ENCODE measurements around the gene KDR. TPM values are rescaled to one million over a fixed set of nuclear protein-coding genes. Genes with fewer than 3 reads are reported as not detected.

KDR gene
- polyA plus RNA-seq (2013, experiment 1 of 2): 1.7 TPM
- polyA plus RNA-seq (2013, experiment 2 of 2): 1.5 TPM

- no peaks in the 10 kb centered on the region for H3K79me1 ChIP-seq (replicated peaks; ENCODE audit: low read length, poor library complexity, severe bottlenecking)
- WGBS: under 1% methylated on average over 43 of the region's 57 CpGs
- no peak within 1 kb of the TSS for H3K27ac ChIP-seq (ENCODE audit: low read length, poor library complexity, severe bottlenecking)
- no peak within 1 kb of the TSS for H4K8ac ChIP-seq (ENCODE audit: low read length)
- peaks cover 25 to 39% of the 10 kb centered on the region in 2 experiments for H3K27me3 ChIP-seq (ENCODE audit: control insufficient read depth in 1 of 2, insufficient read depth in 1 of 2, low read length in 2 of 2)
- H3K36me3 ChIP-seq (ENCODE audit: control insufficient read depth in 1 of 2, insufficient read depth in 2 of 2, low read depth in 1 of 2, low read length in 2 of 2): no peaks in the 10 kb centered on the region
- no peak within 1 kb of the TSS for H3K9ac ChIP-seq (ENCODE audit: low read length)
- H3K4me1 ChIP-seq (ENCODE audit: control insufficient read depth, insufficient read depth, low read depth, low read length): peaks cover 12% of the 10 kb centered on the region
- peak within 1 kb of the TSS in 1 of 2 experiments; percentile 21 for H2BK12ac ChIP-seq (ENCODE audit: low read length in 2 of 2)
- H2BK15ac ChIP-seq (ENCODE audit: low read depth, poor library complexity, severe bottlenecking): no peak within 1 kb of the TSS
- H2BK120ac ChIP-seq (ENCODE audit: low read depth, low read length): no peak within 1 kb of the TSS
- H4K91ac ChIP-seq (ENCODE audit: low read length): no peak within 1 kb of the TSS
- H3K23ac ChIP-seq (ENCODE audit: low read length in 2 of 2): no peak within 1 kb of the TSS
- H3K18ac ChIP-seq (ENCODE audit: low read depth in 1 of 2, low read length in 2 of 2): peak within 1 kb of the TSS in 1 of 2 experiments; percentile 28
- H2AK5ac ChIP-seq (ENCODE audit: low read length, severe bottlenecking): no peak within 1 kb of the TSS
- H2BK5ac ChIP-seq (ENCODE audit: low read depth, low read length, poor library complexity, severe bottlenecking): no peak within 1 kb of the TSS
- peak within 1 kb of the TSS in 1 of 2 experiments; percentile 53 for H3K14ac ChIP-seq (ENCODE audit: low read length in 2 of 2)
- H3K4ac ChIP-seq (ENCODE audit: low read depth in 1 of 2, low read length in 2 of 2): no peak within 1 kb of the TSS
- H3K4me3 ChIP-seq (ENCODE audit: insufficient read depth in 1 of 2, low read depth in 1 of 2, low read length in 2 of 2): peak within 1 kb of the TSS; percentile 59 to 75
- DNase-seq: peak; percentile 46
- peak within 1 kb of the TSS; percentile 99 for H3K4me2 ChIP-seq (ENCODE audit: low read length, poor library complexity, severe bottlenecking)
- peak within 1 kb of the TSS; percentile 43 for H2AFZ ChIP-seq (ENCODE audit: low read depth, low read length)
- H3K9me3 ChIP-seq (ENCODE audit: control insufficient read depth, low read length): no peaks in the 10 kb centered on the region
Observed at GRCh38 chr4:55125087-55125721, at the start of gene KDR. TSS of gene KDR (minus strand) at chr4:55125595. CDS start at chr4:55125293, 302 bp downstream.

- H2AK5ac ChIP-seq (ENCODE audit: low read length, severe bottlenecking): no peak overlapping the region
- no peak overlapping the region for H2BK15ac ChIP-seq (ENCODE audit: low read depth, poor library complexity, severe bottlenecking)
- peak overlapping the region; percentile 23 for H3K9ac ChIP-seq (ENCODE audit: low read length)
- peaks cover 9% of the 10 kb centered on the region for H3K4me1 ChIP-seq (ENCODE audit: control insufficient read depth, insufficient read depth, low read depth, low read length)
- H2BK5ac ChIP-seq (ENCODE audit: low read depth, low read length, poor library complexity, severe bottlenecking): no peak overlapping the region
- H3K23ac ChIP-seq (ENCODE audit: low read length in 2 of 2): no peak overlapping the region
- H4K91ac ChIP-seq (ENCODE audit: low read length): no peak overlapping the region
- no peak overlapping the region for H3K27ac ChIP-seq (ENCODE audit: low read length, poor library complexity, severe bottlenecking)
- H4K8ac ChIP-seq (ENCODE audit: low read length): no peak overlapping the region
- H3K4me2 ChIP-seq (ENCODE audit: low read length, poor library complexity, severe bottlenecking): no peak overlapping the region
- no peaks in the 10 kb centered on the region for H3K27me3 ChIP-seq (ENCODE audit: control insufficient read depth in 1 of 2, insufficient read depth in 1 of 2, low read length in 2 of 2)
- no peak overlapping the region for H2BK120ac ChIP-seq (ENCODE audit: low read depth, low read length)
- H2AFZ ChIP-seq (ENCODE audit: low read depth, low read length): no peak overlapping the region
- peak; percentile 73 for DNase-seq
- H3K9me3 ChIP-seq (ENCODE audit: control insufficient read depth, low read length): no peaks in the 10 kb centered on the region
- no peak overlapping the region for H3K14ac ChIP-seq (ENCODE audit: low read length in 2 of 2)
- peak overlapping the region in 1 of 2 experiments; percentile 6 for H3K18ac ChIP-seq (ENCODE audit: low read depth in 1 of 2, low read length in 2 of 2)
- WGBS: no CpG with 5 or more reads among the region's 1 CpG
- H3K4me3 ChIP-seq (ENCODE audit: insufficient read depth in 1 of 2, low read depth in 1 of 2, low read length in 2 of 2): no peak overlapping the region
- H3K36me3 ChIP-seq (ENCODE audit: control insufficient read depth in 1 of 2, insufficient read depth in 2 of 2, low read depth in 1 of 2, low read length in 2 of 2): no peaks in the 10 kb centered on the region
- no peaks in the 10 kb centered on the region for H3K79me1 ChIP-seq (replicated peaks; ENCODE audit: low read length, poor library complexity, severe bottlenecking)
- H3K4ac ChIP-seq (ENCODE audit: low read depth in 1 of 2, low read length in 2 of 2): no peak overlapping the region
- H2BK12ac ChIP-seq (ENCODE audit: low read length in 2 of 2): no peak overlapping the region
Observed at GRCh38 chr4:55173580-55173979, 48.2 kb upstream of the KDR start.

- no peak overlapping the region for H3K4me2 ChIP-seq (ENCODE audit: low read length, poor library complexity, severe bottlenecking)
- H3K79me1 ChIP-seq (replicated peaks; ENCODE audit: low read length, poor library complexity, severe bottlenecking): no peaks in the 10 kb centered on the region
- H3K36me3 ChIP-seq (ENCODE audit: control insufficient read depth in 1 of 2, insufficient read depth in 2 of 2, low read depth in 1 of 2, low read length in 2 of 2): no peaks in the 10 kb centered on the region
- H3K23ac ChIP-seq (ENCODE audit: low read length in 2 of 2): no peak overlapping the region
- peak overlapping the region; percentile 6 to 52 for H3K18ac ChIP-seq (ENCODE audit: low read depth in 1 of 2, low read length in 2 of 2)
- no peak overlapping the region for H3K4ac ChIP-seq (ENCODE audit: low read depth in 1 of 2, low read length in 2 of 2)
- peak overlapping the region in 1 of 2 experiments; percentile 88 for H2BK12ac ChIP-seq (ENCODE audit: low read length in 2 of 2)
- H3K27ac ChIP-seq (ENCODE audit: low read length, poor library complexity, severe bottlenecking): no peak overlapping the region
- no peak overlapping the region for H3K4me3 ChIP-seq (ENCODE audit: insufficient read depth in 1 of 2, low read depth in 1 of 2, low read length in 2 of 2)
- WGBS: 36% methylated on average over 3 of the region's 4 CpGs
- H3K9ac ChIP-seq (ENCODE audit: low read length): no peak overlapping the region
- H2BK15ac ChIP-seq (ENCODE audit: low read depth, poor library complexity, severe bottlenecking): no peak overlapping the region
- H3K4me1 ChIP-seq (ENCODE audit: control insufficient read depth, insufficient read depth, low read depth, low read length): peaks cover 9% of the 10 kb centered on the region
- DNase-seq: peak; percentile 55
- H2BK5ac ChIP-seq (ENCODE audit: low read depth, low read length, poor library complexity, severe bottlenecking): no peak overlapping the region
- no peak overlapping the region for H4K91ac ChIP-seq (ENCODE audit: low read length)
- H2BK120ac ChIP-seq (ENCODE audit: low read depth, low read length): peak overlapping the region; percentile 37
- H3K14ac ChIP-seq (ENCODE audit: low read length in 2 of 2): no peak overlapping the region
- no peaks in the 10 kb centered on the region for H3K27me3 ChIP-seq (ENCODE audit: control insufficient read depth in 1 of 2, insufficient read depth in 1 of 2, low read length in 2 of 2)
- no peak overlapping the region for H2AK5ac ChIP-seq (ENCODE audit: low read length, severe bottlenecking)
- H4K8ac ChIP-seq (ENCODE audit: low read length): no peak overlapping the region
- H2AFZ ChIP-seq (ENCODE audit: low read depth, low read length): no peak overlapping the region
- no peaks in the 10 kb centered on the region for H3K9me3 ChIP-seq (ENCODE audit: control insufficient read depth, low read length)
Observed at GRCh38 chr4:55172694-55173287, 47.4 kb upstream of the KDR start.

GRCh38 chr4:55170462-55170861, 45.1 kb upstream of the KDR start:
- no peak overlapping the region for H2BK12ac ChIP-seq (ENCODE audit: low read length in 2 of 2)
- no peak overlapping the region for H2BK120ac ChIP-seq (ENCODE audit: low read depth, low read length)
- H2BK5ac ChIP-seq (ENCODE audit: low read depth, low read length, poor library complexity, severe bottlenecking): no peak overlapping the region
- no peak overlapping the region for H4K91ac ChIP-seq (ENCODE audit: low read length)
- H3K14ac ChIP-seq (ENCODE audit: low read length in 2 of 2): no peak overlapping the region
- no peak overlapping the region for H3K27ac ChIP-seq (ENCODE audit: low read length, poor library complexity, severe bottlenecking)
- H3K27me3 ChIP-seq (ENCODE audit: control insufficient read depth in 1 of 2, insufficient read depth in 1 of 2, low read length in 2 of 2): no peaks in the 10 kb centered on the region
- DNase-seq: peak; percentile 78
- H2AK5ac ChIP-seq (ENCODE audit: low read length, severe bottlenecking): no peak overlapping the region
- no peak overlapping the region for H4K8ac ChIP-seq (ENCODE audit: low read length)
- no peak overlapping the region for H3K23ac ChIP-seq (ENCODE audit: low read length in 2 of 2)
- no peak overlapping the region for H2AFZ ChIP-seq (ENCODE audit: low read depth, low read length)
- H2BK15ac ChIP-seq (ENCODE audit: low read depth, poor library complexity, severe bottlenecking): no peak overlapping the region
- H3K4me1 ChIP-seq (ENCODE audit: control insufficient read depth, insufficient read depth, low read depth, low read length): peaks cover 7% of the 10 kb centered on the region
- H3K79me1 ChIP-seq (replicated peaks; ENCODE audit: low read length, poor library complexity, severe bottlenecking): no peaks in the 10 kb centered on the region
- H3K4me2 ChIP-seq (ENCODE audit: low read length, poor library complexity, severe bottlenecking): no peak overlapping the region
- H3K4me3 ChIP-seq (ENCODE audit: insufficient read depth in 1 of 2, low read depth in 1 of 2, low read length in 2 of 2): no peak overlapping the region
- no peak overlapping the region for H3K4ac ChIP-seq (ENCODE audit: low read depth in 1 of 2, low read length in 2 of 2)
- peak overlapping the region; percentile 18 to 19 for H3K18ac ChIP-seq (ENCODE audit: low read depth in 1 of 2, low read length in 2 of 2)
- 8% methylated on average over 4 of the region's 6 CpGs for WGBS
- no peaks in the 10 kb centered on the region for H3K36me3 ChIP-seq (ENCODE audit: control insufficient read depth in 1 of 2, insufficient read depth in 2 of 2, low read depth in 1 of 2, low read length in 2 of 2)
- H3K9me3 ChIP-seq (ENCODE audit: control insufficient read depth, low read length): no peaks in the 10 kb centered on the region
- H3K9ac ChIP-seq (ENCODE audit: low read length): no peak overlapping the region
